Peyer's patch (tissue), 4 donors: ENCODE measurements around the gene CHIC2.

Source experiments
- CTCF ChIP-seq, 6 experiments: fragments of 450-650 bp in 4 of 6; fragments of 200-600 bp in 2 of 6; sonication (generic) in 1 of 6; IDR thresholded peaks; one replicate each; pipeline ENCODE4 v1.5.1; 2017 to 2019; ENCODE audit warnings: antibody characterized with exemption in 6 of 6, mild to moderate bottlenecking in 3 of 6, moderate library complexity in 1 of 6
- POLR2A ChIP-seq, 2 donors: fragments of 450-650 bp; IDR thresholded peaks; one replicate each; pipeline ENCODE4 v1.5.1; 2017; ENCODE audit warnings: antibody characterized with exemption in 2 of 2, mild to moderate bottlenecking in 2 of 2, moderate library complexity in 2 of 2

- TF ChIP-seq CTCF (IDR thresholded peaks at IDR 0.05), result no peak
- no peak for TF ChIP-seq POLR2A (IDR thresholded peaks at IDR 0.05)
Measured at GRCh38 chr4:54077812-54078211, 13.4 kb upstream of the CHIC2 start.
